ENCODE results near the gene ZDHHC9.

The ZDHHC9 gene

DNA sequence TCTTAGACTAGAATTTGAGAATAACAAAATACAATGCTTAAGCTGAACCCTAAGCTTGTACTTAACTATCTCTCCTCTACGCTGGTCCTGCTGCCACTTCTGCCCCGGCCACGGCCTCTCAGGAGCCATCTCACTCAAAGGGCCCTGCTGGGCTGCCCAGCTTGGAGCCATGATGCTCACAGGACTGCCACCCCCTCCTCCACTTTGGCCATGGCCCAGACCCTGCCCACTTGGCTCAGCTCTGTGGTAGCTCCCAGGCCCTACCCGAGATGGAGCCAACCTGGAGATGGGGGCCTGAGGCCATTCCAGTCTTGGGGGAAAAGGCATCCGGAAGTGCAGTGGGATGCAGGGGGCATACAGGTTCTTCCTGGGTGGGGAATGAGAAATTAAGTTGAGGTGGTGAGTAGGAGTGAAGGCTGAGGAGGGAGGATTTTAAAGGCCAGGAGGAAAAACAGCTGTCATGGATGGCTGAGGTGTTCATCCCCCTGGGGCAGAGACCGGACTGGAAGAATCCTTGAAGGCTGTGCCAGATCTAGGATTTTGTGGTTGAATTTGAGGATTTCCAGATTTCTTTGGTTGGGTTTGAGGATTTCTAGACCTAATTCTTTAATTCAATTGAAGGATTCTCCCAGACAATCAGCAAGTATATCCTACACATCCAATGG lies 63.1 kb downstream of the ZDHHC9 start:
- Histone ChIP-seq H3K36me3 (ENCODE audit: control insufficient read depth, insufficient read depth, low read length) (peaks cover under 1% of the 10 kb centered on the region), H3K9me3 (ENCODE audit: control insufficient read depth, low read length) (no peaks in the 10 kb centered on the region), H3K27me3 (replicated peaks; ENCODE audit: control insufficient read depth, insufficient read depth, low read length, poor library complexity, severe bottlenecking) (no peaks in the 10 kb centered on the region), H3K27ac (ENCODE audit: insufficient read depth, low read length, poor library complexity, severe bottlenecking) (peak overlapping the region; percentile 80), H3K4me3 (ENCODE audit: insufficient read depth, low read depth, low read length, poor library complexity, severe bottlenecking) (peak overlapping the region; percentile 63), H3K4me1 (ENCODE audit: control insufficient read depth, insufficient read depth, low read length, poor library complexity, severe bottlenecking) (peaks cover 63% of the 10 kb centered on the region)
- DNase-seq, result no peak

DNA sequence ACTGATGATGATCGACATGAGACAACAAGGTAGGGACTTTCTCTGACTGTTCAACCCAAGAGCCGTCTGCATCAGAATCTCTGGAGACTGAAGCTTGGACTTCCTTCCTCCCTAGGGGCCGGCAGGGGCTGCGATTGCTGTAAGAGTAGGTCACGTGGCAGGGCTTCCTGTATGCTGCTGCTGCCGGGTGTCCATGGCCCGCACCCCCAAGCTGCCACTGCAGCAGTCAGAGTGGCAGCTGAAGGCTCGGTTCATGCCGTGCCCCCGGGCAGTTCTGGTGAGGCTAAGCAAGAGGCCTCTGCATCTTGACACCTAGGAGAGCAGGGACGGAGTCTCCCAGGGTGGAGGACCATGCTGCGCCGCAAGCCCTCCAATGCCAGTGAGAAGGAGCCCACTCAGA lies 63.9 kb downstream of the ZDHHC9 start, which contains the start of gene SASH3:
TSS of gene SASH3 (plus strand) at position 203 of the 400 bp plus-strand sequence. CDS start at position 352, 149 bp downstream.
- Histone ChIP-seq H3K36me3 (ENCODE audit: control insufficient read depth, insufficient read depth, low read length) (no peaks in the 10 kb centered on the region), H3K9me3 (ENCODE audit: control insufficient read depth, low read length) (no peaks in the 10 kb centered on the region), H3K4me1 (ENCODE audit: control insufficient read depth, insufficient read depth, low read length, poor library complexity, severe bottlenecking) (peaks cover 57% of the 10 kb centered on the region), H3K27me3 (replicated peaks; ENCODE audit: control insufficient read depth, insufficient read depth, low read length, poor library complexity, severe bottlenecking) (no peaks in the 10 kb centered on the region), H3K27ac (ENCODE audit: insufficient read depth, low read length, poor library complexity, severe bottlenecking) (peak within 1 kb of the TSS; percentile 80), H3K4me3 (ENCODE audit: insufficient read depth, low read depth, low read length, poor library complexity, severe bottlenecking) (peak within 1 kb of the TSS; percentile 63)
- DNase-seq, result peak; percentile 48 to 60 (median 58)

DNA sequence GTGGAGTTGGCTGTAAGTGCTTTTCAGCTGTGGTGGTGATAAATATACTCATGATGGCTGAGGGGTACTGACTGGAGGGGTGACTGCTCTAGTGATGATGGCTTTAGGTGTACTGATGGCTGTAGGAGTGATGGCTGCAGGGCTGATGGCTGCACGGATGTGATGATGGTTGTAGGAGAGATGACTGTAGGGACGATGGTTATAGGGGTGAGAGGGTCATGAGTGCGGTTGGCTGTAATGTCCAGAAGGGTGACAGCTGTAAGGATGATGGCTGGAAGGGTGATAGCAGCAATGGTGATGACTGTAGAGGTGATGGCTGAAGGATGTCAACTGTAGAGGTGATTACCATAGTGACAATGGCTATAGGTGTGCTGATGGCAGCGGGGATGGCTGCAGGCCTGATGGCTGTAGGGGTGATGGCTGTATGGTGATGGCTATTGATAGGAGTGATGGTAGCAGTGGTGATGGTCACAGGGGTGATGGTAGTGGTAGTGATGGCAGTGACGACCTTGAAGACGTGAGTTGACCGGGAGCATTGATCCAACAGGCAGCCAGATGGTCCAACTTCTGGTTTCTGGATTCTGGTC lies 64.5 kb downstream of the ZDHHC9 start:
- no peaks in the 10 kb centered on the region for H3K27me3 ChIP-seq (replicated peaks; ENCODE audit: control insufficient read depth, insufficient read depth, low read length, poor library complexity, severe bottlenecking)
- H3K9me3 ChIP-seq (ENCODE audit: control insufficient read depth, low read length), result no peaks in the 10 kb centered on the region
- peaks cover 59% of the 10 kb centered on the region for H3K4me1 ChIP-seq (ENCODE audit: control insufficient read depth, insufficient read depth, low read length, poor library complexity, severe bottlenecking)
- H3K27ac ChIP-seq (ENCODE audit: insufficient read depth, low read length, poor library complexity, severe bottlenecking), result peak overlapping the region; percentile 80
- no peak for DNase-seq
- H3K36me3 ChIP-seq (ENCODE audit: control insufficient read depth, insufficient read depth, low read length), result no peaks in the 10 kb centered on the region
- H3K4me3 ChIP-seq (ENCODE audit: insufficient read depth, low read depth, low read length, poor library complexity, severe bottlenecking), result peak overlapping the region; percentile 63

DNA sequence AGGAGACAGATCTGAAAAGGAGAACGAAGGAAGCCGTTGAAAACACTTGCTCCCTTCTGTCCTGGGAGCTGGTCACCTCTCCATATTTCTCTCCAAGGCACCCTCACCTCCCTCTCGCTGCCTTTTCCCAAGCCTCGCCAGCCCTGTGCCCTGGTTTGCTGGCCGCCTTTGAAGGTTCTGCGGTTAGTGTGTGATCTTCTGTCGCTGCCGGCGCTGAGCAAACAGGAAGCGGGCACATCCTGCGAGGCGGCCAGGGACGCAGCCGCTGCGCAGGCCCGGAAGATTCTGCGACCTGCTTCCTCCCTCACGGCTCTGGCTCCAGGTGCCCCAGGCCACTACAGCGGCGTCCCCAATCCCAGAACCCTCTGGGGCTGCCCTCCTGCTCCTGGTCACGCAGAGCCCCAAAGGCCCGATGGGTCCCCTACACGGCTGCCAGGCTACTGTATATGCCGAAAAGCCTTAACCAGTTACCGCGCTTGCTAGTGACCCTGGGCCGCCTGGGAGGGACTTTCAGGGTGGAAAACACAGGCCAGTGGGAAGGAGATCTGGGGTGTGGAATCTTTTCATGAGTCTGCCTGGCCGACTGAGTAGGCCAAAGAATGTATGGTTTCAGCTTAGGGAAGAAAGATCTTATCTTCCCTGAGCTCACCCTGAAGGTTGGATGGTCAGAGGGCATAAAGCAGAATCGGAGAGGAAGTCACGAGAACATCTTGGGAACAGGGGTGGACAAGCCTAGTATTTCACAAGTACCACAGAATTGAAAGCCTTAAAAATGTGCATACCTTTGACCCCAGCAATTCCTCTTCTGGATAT lies 66.3 kb downstream of the ZDHHC9 start:
- Histone ChIP-seq H3K27me3 (replicated peaks; ENCODE audit: control insufficient read depth, insufficient read depth, low read length, poor library complexity, severe bottlenecking) (no peaks in the 10 kb centered on the region), H3K36me3 (ENCODE audit: control insufficient read depth, insufficient read depth, low read length) (no peaks in the 10 kb centered on the region), H3K4me1 (ENCODE audit: control insufficient read depth, insufficient read depth, low read length, poor library complexity, severe bottlenecking) (peaks cover 62% of the 10 kb centered on the region), H3K9me3 (ENCODE audit: control insufficient read depth, low read length) (no peaks in the 10 kb centered on the region), H3K4me3 (ENCODE audit: insufficient read depth, low read depth, low read length, poor library complexity, severe bottlenecking) (peak overlapping the region; percentile 43), H3K27ac (ENCODE audit: insufficient read depth, low read length, poor library complexity, severe bottlenecking) (peak overlapping the region; percentile 89)
- DNase-seq, result peak; percentile 67 to 71 (median 67)

DNA sequence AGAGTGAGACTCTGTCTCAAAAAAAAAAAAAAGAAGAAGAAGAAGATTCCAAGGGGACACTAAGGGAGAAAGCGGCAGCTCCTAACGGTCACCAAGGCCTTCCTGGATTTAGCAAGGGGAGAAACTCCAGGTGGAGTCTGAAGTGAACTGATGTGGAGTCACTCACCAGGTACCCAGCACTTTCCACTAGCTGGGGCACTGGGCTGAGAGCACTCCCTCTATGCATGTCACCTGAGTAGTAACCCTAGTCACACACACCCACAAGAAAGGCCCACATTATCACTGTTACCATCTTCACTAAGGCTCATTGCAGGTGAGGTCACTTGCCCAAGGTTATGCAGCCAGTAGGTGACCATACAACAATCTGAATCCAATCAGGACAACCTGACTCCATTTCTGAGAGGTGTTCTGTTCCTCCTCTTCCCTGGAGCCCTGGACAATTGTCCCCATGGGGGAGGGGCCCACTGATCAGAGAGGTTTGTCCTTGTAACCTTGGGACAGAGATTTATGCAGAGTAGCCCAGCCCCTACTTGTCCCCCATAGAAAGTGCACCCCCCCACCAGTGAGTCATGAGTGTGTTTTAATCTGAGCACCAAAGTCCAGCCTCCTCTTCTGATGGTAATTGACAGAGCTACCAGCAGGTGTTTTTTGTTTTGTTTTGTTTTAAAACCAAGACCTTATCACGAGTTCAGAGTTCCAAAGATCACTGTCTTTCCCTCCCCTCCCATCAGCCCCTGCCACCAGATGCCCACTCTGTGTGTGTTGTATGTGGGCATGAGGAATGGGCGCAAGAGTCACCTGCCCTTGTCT lies 69.8 kb downstream of the ZDHHC9 start:
- no peak overlapping the region for H3K4me3 ChIP-seq (ENCODE audit: insufficient read depth, low read depth, low read length, poor library complexity, severe bottlenecking)
- H3K27me3 ChIP-seq (replicated peaks; ENCODE audit: control insufficient read depth, insufficient read depth, low read length, poor library complexity, severe bottlenecking), result no peaks in the 10 kb centered on the region
- H3K9me3 ChIP-seq (ENCODE audit: control insufficient read depth, low read length), result no peaks in the 10 kb centered on the region
- H3K27ac ChIP-seq (ENCODE audit: insufficient read depth, low read length, poor library complexity, severe bottlenecking), result peak overlapping the region; percentile 13
- no peaks in the 10 kb centered on the region for H3K36me3 ChIP-seq (ENCODE audit: control insufficient read depth, insufficient read depth, low read length)
- DNase-seq, result no peak
- H3K4me1 ChIP-seq (ENCODE audit: control insufficient read depth, insufficient read depth, low read length, poor library complexity, severe bottlenecking), result peaks cover 78% of the 10 kb centered on the region

DNA sequence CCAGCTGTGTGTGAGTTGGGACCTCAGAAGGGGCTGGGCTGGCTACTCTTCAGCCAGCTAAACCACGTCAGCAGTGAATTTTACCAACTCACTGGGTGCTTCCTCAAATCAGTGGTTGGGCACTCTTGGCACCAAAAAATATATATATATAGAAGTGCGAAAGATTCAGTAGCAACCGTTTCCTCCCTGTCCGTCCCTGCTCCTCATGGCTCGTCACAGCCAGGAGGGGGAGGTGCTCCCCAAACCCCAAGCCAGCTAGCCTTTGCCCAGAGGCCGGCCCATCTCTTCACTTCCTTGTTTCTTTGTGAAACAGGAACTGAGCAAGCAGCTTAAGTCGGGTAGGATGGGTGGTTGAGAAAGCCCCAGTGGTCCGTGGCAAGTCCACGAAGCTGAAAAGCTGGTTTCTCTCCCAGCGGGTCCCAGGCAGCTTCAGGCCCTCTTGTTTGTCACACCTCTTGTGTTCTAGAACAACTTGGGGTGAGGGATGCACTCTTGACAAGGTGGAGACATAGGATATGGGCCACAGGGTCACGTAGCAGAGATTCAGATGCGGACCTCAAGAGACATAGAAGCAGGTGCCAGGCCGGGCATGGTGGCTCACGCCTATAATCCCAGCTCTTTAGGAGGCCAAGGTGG lies 70.8 kb downstream of the ZDHHC9 start:
- peak in 1 of 3 donors; percentile 34 for DNase-seq
- Histone ChIP-seq H3K9me3 (ENCODE audit: control insufficient read depth, low read length) (no peaks in the 10 kb centered on the region), H3K4me3 (ENCODE audit: insufficient read depth, low read depth, low read length, poor library complexity, severe bottlenecking) (no peak overlapping the region), H3K36me3 (ENCODE audit: control insufficient read depth, insufficient read depth, low read length) (no peaks in the 10 kb centered on the region), H3K27me3 (replicated peaks; ENCODE audit: control insufficient read depth, insufficient read depth, low read length, poor library complexity, severe bottlenecking) (no peaks in the 10 kb centered on the region), H3K4me1 (ENCODE audit: control insufficient read depth, insufficient read depth, low read length, poor library complexity, severe bottlenecking) (peaks cover 78% of the 10 kb centered on the region), H3K27ac (ENCODE audit: insufficient read depth, low read length, poor library complexity, severe bottlenecking) (peak overlapping the region; percentile 51)

DNA sequence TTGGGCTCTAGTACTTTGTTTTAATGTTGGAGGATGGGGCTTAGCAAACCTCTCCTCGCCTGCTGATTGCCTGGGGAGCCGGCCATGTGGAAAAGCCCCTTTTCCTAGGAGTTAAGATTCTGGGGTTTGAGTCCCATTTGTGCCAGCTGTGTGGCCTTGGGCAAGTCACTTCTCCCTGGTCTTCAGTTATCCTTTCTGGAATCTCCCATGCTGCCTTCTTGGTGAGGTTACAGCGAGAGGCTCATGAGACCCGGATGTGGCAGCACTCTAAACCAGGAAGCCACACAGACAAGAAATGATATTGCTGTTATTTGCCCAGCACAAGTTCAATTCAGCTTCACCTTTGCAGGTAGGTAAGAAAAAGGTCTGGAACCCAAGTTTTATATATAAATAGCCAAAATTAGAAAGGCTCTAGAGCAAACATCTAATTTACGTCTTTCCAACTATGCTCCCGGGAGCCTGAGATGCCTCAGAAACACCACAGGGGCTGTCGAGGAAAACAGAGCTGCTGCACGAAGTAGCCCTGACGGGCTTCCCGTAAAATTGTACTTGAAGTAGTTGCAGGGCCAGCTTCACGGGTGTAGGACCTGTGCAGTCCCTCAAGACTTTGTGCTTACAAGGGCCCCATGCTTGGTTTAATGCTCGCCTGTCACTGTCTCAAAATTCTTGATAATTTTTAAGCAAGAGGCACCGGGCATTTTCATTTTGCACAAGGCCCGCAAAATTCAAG lies 72.3 kb downstream of the ZDHHC9 start:
- DNase-seq, result no peak
- H3K4me3 ChIP-seq (ENCODE audit: insufficient read depth, low read depth, low read length, poor library complexity, severe bottlenecking), result no peak overlapping the region
- no peaks in the 10 kb centered on the region for H3K27me3 ChIP-seq (replicated peaks; ENCODE audit: control insufficient read depth, insufficient read depth, low read length, poor library complexity, severe bottlenecking)
- no peaks in the 10 kb centered on the region for H3K36me3 ChIP-seq (ENCODE audit: control insufficient read depth, insufficient read depth, low read length)
- H3K27ac ChIP-seq (ENCODE audit: insufficient read depth, low read length, poor library complexity, severe bottlenecking), result peak overlapping the region; percentile 55
- no peaks in the 10 kb centered on the region for H3K9me3 ChIP-seq (ENCODE audit: control insufficient read depth, low read length)
- H3K4me1 ChIP-seq (ENCODE audit: control insufficient read depth, insufficient read depth, low read length, poor library complexity, severe bottlenecking), result peaks cover 73% of the 10 kb centered on the region

DNA sequence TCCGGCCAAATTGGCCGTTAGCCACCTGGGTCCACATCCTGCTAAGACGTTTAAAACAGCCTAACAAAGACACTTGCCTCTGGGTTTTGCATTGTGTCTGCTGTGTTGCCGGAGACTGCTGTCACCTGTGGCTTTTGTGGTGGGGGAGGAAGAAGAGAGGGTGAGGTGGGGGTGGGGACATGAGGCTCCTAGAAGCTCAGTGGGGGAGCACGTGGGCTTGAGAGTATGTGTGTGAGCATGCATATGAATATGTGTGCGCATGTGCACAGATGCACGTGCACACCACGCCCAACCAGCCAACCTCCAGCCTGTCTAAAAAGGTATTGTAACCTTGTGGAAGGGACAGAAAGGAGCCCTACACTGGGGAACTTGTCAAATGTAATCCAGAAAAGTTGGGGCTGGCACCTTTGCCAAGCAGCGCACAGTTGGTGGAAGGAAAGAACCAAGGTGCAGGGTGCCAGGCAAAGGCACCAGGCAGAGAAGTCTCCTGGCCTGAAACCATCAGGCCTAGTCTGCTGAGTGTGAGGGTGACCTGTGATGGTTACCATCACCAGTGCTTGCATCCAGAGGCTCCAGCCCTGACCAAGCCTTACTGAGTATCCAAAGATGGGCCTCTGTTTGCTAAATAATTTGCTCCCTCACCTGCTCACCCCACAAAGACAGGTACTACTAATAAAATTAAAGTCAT lies 74.1 kb downstream of the ZDHHC9 start:
- H3K4me3 ChIP-seq (ENCODE audit: insufficient read depth, low read depth, low read length, poor library complexity, severe bottlenecking), result no peak overlapping the region
- peak overlapping the region; percentile 53 for H3K27ac ChIP-seq (ENCODE audit: insufficient read depth, low read length, poor library complexity, severe bottlenecking)
- peaks cover 64% of the 10 kb centered on the region for H3K4me1 ChIP-seq (ENCODE audit: control insufficient read depth, insufficient read depth, low read length, poor library complexity, severe bottlenecking)

More for the DNA sequence above, 74.1 kb downstream of the ZDHHC9 start:
- H3K36me3 ChIP-seq (ENCODE audit: control insufficient read depth, insufficient read depth, low read length), result no peaks in the 10 kb centered on the region
- peak; percentile 61 to 69 (median 66) for DNase-seq
- no peaks in the 10 kb centered on the region for H3K9me3 ChIP-seq (ENCODE audit: control insufficient read depth, low read length)
- no peaks in the 10 kb centered on the region for H3K27me3 ChIP-seq (replicated peaks; ENCODE audit: control insufficient read depth, insufficient read depth, low read length, poor library complexity, severe bottlenecking)
